ENCODE data around the gene RANBP3.
A peak's percentile ranks its signal among the peaks of the same experiment; 100 is the strongest.

Gene RANBP3

DNA sequence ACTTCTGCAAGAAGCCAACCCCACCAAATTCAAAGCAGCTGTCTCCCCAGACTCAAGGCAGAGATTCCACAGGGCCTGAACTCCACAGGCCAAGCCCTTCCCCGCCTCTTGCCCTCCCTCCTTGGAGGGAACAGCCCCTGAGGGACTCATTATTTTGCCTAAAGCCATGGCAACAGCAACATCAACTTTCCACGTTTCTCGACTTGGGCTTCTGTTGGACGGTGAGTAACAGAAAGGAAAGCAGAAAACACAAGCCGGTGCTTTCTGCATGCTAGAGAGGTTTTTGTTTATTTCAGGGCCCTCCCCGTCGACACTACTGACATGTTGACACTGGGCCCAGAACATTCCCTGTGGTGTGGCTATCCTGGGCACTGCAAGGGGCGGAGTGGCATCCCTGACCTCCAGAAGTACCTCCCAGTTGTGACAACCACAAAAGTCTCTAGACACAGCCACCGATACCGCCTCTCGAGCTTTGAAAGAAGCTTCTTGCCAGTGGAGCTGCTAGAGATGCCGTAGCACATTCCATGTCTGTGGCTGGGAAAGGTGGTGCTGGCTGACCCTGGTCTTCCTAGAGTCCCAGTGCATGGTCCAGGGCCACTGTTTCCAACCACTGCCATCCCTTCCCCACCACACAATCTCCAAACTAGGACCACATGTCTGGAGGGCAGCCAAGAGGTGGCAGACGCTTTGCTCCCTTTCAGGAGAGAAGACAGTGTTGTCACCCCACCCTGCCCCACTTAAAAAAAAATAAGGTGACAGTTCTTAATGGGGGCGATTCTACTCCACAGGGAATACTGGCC is 51.1 kb downstream of the RANBP3 start:
- no peak for DNase-seq (ENCODE audit: low read depth in 2 of 2)

DNA sequence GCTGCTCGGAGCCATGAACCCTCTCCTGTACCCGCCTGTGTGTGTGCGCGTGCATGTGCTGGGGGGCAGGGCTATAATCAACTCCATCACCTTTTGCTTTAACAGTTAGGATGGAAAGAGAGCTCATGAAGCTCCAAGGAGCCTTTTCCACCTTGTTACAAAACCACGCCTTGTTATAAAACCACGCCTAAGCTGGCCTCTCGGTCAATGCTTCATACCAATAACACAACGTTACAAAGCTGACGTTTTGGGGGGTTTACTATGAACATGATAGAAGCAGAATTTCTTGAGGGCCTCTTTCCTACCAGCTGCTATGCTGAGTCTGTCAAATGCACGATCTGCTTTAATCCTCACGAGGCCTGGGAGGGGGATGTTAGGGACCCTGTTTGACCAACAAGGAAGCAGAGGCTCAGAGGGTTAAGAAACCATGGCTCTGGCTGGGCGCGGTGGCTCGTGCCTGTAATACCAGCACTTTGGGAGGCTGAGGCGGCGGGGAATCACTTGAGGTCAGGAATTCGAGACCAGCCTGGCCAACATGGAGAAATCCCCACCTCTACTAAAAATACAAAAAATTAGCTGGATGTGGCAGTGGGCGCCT is 52.0 kb downstream of the RANBP3 start:
- no peak for DNase-seq (ENCODE audit: low read depth in 2 of 2)

DNA sequence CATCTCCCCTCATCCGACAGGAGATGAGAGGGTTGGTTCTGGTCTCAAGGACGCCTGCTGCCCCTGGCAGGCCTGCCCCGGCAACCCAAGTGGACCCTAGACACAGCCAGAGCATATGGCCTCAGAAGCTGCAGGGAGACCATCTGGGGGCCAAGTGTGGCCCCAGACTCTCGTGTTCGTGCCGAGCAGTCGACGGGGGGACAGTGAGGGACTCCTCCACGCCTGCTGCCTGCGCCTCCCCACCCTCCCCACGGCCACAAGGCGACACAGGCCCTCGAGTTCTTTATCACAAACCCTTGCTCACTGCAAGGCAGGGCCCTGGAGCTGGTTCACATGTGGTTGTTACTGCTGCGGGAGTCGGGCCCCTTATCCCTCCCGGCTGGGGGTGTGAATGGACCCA is 54.6 kb downstream of the RANBP3 start:
- DNase-seq (ENCODE audit: low read depth in 2 of 2) = no peak

DNA sequence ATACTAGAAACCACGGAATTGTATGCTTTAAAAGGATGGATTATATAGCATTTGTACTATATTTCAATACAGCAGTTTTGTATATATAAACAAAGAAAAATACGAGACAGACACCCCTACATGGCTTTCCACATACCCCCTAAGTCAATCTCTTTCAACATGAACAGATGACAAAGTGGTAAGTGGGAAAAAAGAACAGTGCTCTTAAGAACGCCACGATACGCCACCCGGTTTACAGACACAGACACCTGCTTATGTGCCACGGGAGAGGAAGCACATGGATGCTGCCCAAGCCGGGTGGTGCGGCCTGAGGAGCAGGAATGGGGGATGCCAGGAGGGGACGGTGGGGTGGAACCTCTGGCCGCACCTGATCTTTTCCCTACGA is 55.8 kb downstream of the RANBP3 start:
- DNase-seq (ENCODE audit: low read depth in 2 of 2) = no peak

DNA sequence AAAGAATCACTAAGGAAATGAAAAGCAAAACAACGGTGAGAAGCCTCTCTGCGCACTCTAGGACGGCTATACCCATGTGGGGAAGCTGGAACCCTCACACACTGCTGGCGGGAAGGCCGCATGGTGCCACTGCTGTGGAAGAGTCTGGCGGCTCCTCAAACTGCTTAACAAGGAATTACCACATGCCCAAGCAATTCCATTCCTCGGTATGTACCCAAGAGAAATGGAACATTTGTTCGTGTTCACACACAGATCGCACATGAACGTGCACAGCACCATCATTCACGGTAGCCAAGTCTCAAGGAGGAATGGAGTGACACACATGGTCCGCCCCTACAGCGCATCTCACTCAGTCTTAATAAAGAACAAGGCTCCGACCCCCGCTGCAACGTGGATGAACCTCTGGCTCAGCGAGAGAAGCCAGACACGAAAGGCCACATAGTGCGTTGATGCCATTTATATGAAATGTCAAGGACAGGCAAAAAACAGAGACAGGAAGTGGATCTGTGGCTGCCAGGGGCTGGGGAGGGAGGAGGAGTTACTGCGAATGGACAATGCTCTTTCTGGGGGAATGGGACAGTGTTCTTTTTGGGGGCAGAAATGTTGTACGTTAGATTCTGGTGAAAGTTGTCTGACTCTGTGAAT is 56.3 kb downstream of the RANBP3 start:
- DNase-seq (ENCODE audit: low read depth in 2 of 2) = no peak

- no peak for DNase-seq (ENCODE audit: low read depth in 2 of 2)
Measured at GRCh38 chr19:5918463-5919079, 59.4 kb downstream of the RANBP3 start.

DNA sequence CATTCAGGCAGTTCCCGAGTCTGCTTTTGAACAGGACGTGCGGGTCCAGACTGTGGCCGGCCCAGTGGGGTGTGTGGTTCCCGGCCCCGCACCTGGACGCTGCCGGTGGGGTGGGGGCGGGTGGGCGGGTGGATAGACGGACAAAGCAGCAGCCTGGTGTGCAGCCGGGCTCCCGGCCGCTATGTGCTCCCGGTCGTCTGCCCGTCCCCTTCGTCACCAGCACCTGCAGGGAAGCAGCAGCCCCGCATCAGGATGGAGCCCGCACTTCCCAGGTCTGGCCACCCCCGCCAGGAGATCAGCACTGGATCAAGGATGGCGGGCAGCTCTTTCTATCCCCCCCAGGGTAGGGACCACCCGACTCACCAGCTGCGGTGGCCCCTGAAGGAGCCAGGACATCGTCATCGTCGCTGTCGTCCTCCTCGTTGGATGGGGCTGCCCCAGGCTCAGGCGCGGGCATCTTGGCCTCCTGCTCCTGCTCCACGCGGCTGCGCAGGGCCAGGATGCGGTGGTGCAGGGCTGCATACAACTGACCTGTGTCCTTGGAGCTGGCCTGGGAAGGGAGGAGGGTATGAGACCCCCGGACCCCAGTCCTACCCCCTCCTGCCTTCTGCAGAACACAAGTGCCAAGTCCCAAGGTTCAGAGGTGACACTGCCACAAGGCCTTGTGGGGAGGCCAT is 60.4 kb downstream of the RANBP3 start:
- no peak for DNase-seq (ENCODE audit: low read depth in 2 of 2)

GRCh38 chr19:5916181-5916708 is 61.7 kb downstream of the RANBP3 start:
- no peak for DNase-seq (ENCODE audit: low read depth in 2 of 2)

GRCh38 chr19:5915782-5916165 is 62.2 kb downstream of the RANBP3 start:
- no peak for DNase-seq (ENCODE audit: low read depth in 2 of 2)

- DNase-seq (ENCODE audit: low read depth in 2 of 2) = no peak
Measured at GRCh38 chr19:5914946-5915781, 62.8 kb downstream of the RANBP3 start.

DNA sequence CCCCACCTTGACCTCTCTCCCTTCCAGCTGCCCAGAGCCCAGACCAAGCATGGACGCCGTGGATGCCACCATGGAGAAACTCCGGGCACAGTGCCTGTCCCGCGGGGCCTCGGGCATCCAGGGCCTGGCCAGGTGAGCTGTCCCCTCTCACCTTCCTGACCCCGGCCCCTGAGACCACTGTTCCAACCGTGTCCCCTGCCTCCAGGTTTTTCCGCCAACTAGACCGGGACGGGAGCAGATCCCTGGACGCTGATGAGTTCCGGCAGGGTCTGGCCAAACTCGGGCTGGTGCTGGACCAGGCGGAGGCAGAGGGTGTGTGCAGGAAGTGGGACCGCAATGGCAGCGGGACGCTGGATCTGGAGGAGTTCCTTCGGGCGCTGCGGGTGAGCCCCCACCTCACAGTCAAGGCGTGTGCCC is 63.6 kb downstream of the RANBP3 start:
- no peak for DNase-seq (ENCODE audit: low read depth in 2 of 2)

DNA sequence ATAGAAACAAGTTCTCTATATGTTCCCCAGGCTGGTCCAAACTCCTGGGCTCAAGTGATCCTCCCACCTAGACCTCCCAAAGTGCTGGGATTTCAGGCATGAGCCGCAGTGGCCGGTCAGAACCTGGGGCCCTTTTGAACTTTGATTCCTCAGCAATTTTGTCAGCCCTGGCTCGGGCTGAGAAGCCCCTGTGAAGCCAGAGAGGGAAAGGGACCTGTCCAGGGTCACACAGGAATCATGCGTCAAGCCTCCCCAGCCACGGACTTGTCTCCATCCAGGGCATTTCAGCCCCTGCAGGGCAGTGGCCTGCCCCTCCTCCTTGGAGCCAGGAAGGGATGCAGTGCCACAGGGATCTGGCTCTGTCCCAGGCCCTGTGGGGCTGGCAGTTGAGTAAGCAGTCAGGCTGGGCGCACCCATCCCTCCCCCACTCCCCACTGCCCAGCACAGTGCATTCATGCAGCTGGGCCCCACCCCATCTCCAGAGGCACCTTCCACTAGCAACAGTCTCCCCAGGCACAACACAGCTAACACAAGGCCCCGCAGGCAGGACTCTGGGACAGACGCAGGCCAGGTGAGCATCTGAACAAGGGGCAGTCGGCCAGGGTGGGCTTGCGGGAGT is 64.1 kb downstream of the RANBP3 start, which contains the start of gene CAPS:
TSS of gene CAPS (plus strand) at position 516 of the 619 bp plus-strand sequence. CDS start 153 bp downstream, outside the sequence.
- DNase-seq (ENCODE audit: low read depth in 2 of 2) = no peak

DNA sequence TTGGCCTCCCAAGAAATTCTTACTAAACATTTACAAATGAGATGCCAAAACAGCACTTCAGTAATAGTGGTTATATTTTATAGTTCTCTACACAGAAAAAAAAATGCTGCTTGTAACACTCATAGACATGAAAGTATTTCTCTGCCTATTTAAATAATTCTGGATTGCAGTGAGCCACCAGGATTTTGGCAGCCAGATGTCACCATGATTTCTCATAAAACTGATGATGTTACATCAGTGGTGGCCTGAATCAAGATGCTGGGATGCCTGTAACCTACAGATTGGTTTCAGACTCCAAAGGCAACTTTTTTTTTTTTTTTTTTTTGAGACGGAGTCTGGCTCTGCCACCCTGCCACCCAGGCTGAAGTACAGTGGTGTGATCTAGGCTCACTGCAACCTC is 66.6 kb downstream of the RANBP3 start:
- no peak for DNase-seq (ENCODE audit: low read depth in 2 of 2)

- no peak for DNase-seq (ENCODE audit: low read depth in 2 of 2)
Measured at GRCh38 chr19:5910638-5910907, 67.4 kb downstream of the RANBP3 start.

DNA sequence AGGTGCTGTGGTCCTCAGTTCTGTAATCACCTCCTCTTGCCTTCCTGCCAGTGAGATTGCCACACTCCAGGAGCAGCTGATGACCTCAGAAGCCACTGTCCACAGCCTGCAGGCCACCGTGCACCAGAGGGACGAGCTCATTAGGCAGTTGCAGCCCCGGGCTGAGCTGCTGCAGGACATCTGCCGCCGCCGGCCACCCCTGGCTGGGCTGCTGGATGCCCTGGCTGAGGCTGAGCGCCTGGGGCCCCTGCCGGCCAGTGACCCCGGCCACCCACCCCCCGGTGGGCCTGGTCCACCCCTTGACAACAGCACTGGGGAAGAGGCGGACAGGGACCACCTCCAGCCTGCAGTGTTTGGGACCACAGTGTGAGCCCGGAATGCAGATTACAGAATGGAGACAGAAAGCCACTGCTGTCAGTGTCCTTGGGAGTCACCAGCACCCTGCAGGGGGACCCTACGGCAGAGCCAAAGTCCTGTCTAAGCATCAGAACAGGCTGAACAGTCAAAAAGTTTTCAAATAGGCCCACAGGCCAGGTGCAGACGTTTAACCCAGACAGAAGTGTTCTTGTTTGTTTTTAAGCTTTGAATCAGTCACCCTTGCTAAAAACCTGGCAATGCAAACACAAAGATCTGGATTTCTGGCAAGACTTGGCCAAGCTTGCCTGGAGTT is 69.0 kb downstream of the RANBP3 start:
- no peak for DNase-seq (ENCODE audit: low read depth in 2 of 2)

DNA sequence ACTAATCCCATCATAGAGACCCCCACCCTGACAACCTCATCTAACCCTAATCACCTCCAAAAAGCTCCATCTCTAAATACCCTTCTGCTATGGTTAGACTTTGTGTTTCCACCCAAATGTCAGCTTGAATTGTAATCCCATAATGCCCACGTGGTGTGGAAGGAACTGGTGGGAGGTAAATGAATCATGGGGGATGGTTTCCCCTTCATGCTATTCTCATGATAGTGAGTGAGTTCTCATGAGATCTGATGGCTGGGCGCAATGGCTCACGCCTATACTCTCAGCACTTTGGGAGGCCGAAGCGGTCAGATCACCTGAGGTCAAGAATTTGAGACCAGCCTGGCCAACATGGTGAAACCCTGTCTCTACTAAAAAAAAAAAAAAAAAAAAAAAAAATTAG is 70.7 kb downstream of the RANBP3 start:
- DNase-seq (ENCODE audit: low read depth in 2 of 2) = no peak

DNA sequence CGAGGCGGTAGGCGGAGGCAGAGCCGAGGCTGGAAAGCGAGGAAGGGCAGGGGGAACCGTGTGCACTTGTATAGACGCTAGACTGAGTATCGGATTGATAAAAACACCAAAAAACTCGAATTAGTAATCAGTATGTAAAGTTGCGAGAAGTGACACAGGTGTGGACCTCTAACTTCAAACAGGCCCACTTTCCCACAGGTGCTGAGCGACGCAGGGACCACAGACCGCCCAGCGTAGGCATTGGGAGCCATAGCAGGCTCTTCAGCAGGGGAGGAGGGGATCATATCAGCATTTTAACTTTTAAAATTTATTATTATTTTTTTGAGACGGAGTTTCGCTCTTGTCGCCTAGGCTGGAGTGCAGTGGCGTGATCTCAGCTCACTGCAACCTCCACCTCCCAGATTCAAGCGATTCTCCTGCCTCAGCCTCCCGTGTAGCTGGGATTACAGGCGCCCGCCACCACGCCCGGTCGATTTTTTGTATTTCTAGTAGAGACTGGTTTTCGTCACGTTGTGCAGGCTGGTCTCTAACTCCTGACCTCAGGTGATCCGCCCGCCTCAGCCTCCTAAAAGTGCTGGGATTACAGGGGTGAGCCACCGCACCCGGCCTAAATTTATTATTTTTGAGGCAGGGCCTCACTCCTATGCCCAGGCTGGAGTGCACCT is 72.7 kb downstream of the RANBP3 start:
- DNase-seq (ENCODE audit: low read depth in 2 of 2) = no peak

DNA sequence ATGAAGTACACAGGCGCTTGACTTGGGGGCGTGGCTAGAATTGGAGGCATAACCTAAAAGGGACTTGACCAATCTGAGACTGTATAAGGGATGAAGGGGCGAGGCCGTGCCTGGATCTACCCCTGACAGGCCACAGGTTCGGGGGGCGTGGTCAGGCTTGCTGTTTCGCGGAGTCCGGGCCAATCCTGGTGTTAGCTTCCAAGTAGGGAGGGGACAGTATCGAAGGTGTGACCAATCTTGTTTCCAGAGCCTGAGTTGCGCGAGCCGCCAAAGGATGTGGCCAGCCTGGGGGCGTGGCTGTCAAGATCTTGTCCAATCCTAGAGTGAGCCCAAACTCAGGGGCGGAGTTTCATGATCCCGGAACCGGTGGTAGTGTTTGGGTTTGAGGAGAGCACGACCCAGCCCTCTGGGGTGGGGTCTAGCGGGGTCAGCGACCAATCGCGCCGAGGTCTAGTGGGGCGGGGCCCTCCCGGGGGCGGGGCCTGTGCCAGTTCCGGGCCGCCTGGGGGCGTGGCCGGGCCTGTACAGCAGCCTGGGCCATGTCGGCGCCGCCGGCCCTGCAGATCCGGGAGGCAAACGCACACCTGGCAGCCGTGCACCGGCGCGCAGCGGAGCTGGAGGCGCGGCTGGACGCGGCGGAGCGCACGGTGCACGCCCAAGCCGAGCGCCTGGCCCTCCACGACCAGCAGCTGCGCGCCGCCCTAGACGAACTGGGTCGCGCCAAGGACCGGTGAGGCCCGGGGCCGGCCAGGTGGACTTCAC is 73.4 kb downstream of the RANBP3 start, which contains the start of gene VMAC:
TSS of gene VMAC (plus strand) at position 521 of the 762 bp plus-strand sequence. CDS start at position 540, 19 bp downstream.
- peak; percentile 99 to 100 for DNase-seq (ENCODE audit: low read depth in 2 of 2)

All from stimulated activated CD8-positive, alpha-beta memory T cell treated with anti-CD3 and anti-CD28 coated beads, Interleukin-15, amount 100 ng/mL, for 4 hours (primary cell).